NCI-H187 (cell line): ENCODE measurements around the gene SLC26A11.
"Not testable (repeated sequence)": the region's sequence is repeated elsewhere in the genome, so short reads cannot be mapped to it uniquely, and the experiment has no call there.

Experiments
- DNase-seq, 2 experiments: peaks; one replicate each; lab custom pipeline; 2025; lab: John Stamatoyannopoulos, UW

SLC26A11 gene

GRCh38 chr17:80244871-80245509, 24.8 kb downstream of the SLC26A11 start:
- no peak for DNase-seq

DNA sequence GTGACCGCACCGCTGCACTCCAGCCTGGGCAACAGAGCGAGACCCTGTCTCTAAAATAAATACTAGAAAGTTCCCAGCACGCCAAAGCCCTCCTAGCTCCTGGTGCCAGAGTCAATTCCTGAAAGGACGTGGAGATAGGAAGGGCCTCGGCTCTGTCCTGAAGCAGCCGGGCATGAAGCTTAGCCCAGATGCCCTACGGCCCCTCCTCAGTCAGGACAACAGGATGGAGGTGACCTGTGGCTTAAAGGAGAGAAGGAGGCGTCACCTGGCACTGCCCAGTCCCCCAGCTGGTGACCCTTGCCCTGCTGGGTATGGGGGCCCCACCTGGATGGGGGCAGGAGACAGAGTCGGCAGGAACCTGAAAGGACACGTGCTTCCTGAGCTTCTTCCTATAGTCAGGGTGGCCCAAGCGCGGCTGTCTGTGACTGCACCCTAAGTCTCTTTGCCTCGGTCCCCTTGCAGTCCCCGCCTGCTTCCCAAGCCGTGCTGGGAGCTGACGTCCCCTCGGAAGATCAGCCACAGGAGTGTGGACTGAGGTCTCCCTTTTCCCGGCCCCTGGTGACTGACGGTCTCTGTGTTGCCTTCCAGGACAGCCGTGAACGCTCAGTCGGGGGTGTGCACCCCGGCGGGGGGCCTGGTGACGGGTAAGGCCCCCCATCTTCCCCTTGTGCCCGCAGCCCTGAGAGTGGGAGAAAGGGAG, 25.5 kb downstream of the SLC26A11 start:
- no peak for DNase-seq

- DNase-seq, result no peak
Measured at GRCh38 chr17:80246266-80246681, 26.0 kb downstream of the SLC26A11 start.

GRCh38 chr17:80246726-80247125, 26.5 kb downstream of the SLC26A11 start:
- DNase-seq, result no peak

GRCh38 chr17:80247561-80247960, 27.3 kb downstream of the SLC26A11 start:
- DNase-seq, result no peak

- no peak for DNase-seq
Measured at GRCh38 chr17:80248001-80248893, 28.0 kb downstream of the SLC26A11 start.

- no peak for DNase-seq
Measured at GRCh38 chr17:80248894-80249710, 28.9 kb downstream of the SLC26A11 start.

DNA sequence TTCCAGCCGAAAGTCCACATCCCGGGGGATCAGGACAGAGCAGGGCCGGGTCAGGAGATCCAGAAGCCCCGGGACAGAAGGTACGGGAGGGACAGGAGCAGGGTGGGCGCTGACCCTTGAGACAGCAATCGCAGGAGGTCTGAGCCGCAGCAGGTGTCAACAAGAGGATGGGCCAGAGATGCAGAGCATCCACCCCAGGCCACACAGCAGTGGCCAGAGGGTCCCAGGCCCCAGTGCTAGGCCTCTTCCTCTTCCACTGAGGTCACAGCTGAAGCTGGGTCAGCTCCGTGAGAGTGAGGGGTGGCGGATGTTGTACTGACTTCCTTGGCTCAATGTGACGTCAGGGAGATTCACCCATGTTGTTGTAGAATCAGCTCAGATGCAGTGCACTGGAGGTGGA, 31.7 kb downstream of the SLC26A11 start:
- no peak for DNase-seq

GRCh38 chr17:80252871-80253270, 32.6 kb downstream of the SLC26A11 start:
- DNase-seq, result peak; percentile 52 to 79

DNA sequence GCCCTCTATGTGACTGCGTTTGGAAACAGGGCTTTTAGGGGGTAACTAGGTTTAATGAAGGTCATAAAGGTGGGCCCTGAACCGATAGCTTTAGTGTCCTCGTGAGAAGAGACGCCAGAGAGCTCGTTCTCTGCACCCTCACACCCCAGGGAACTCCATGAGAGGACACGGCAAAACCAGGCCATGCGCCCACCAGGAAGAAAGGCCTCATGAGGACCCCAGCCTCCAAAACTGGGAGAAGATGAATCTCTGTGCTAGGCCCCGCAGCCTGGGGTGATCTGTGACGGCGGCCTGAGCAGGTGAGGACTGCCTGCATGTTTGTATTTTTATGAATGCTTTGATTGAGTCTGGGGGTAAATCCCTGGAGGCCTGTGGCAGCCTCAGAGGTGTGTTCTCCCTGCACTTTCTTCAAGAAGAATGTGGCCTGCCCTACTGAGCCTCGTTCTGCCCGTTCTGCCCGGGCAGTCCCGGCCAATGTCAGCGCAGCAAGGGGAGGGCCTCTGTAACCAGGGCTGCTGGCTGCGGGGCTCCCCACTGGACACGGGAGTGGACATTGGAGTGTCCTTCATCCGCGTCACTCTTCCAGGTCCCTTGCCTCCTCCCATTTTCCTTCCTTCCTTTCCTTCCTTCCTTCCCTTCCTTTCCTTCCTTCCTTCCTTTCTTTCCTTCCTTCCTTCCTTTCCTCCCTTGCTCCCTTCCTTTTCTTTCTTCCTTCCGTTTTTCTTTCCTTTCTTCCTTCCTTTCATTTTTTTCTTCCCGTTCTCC, 33.6 kb downstream of the SLC26A11 start:
- DNase-seq, result no peak

GRCh38 chr17:80254396-80255251, 34.4 kb downstream of the SLC26A11 start:
- DNase-seq, result no peak

GRCh38 chr17:80256034-80256350, 35.8 kb downstream of the SLC26A11 start:
- DNase-seq, result no peak

DNA sequence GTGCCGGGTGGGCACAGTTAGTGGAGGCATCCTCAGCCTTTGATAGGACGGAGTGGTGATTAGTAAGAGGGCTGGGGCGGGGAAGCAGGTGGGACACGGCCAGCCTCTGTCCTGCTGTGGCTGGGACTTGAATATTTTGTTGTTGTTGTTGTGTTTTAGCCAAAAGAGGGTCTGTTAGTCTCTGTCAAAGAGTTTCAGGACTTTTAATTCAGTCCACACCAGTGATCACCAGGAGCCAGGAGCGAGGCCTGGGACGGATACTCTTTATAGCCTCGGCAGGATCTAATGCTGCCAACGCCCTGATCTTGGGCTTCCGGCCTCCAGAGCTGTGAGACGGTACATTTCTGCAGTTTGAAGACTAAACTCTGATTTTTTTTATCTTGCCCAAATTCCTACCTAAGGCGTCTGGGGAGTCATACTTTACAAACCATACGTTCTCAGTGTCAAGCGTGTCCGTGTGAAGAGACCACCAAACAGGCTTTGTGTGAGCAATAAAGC, 37.5 kb downstream of the SLC26A11 start:
- DNase-seq, result no peak

GRCh38 chr17:80258296-80258695, 38.1 kb downstream of the SLC26A11 start:
- DNase-seq, result not testable (repeated sequence)

- no peak for DNase-seq
Measured at GRCh38 chr17:80259457-80260068, 39.3 kb downstream of the SLC26A11 start.

GRCh38 chr17:80260069-80260535, 39.9 kb downstream of the SLC26A11 start:
- DNase-seq, result peak in 1 of 2 experiments; percentile 32

DNA sequence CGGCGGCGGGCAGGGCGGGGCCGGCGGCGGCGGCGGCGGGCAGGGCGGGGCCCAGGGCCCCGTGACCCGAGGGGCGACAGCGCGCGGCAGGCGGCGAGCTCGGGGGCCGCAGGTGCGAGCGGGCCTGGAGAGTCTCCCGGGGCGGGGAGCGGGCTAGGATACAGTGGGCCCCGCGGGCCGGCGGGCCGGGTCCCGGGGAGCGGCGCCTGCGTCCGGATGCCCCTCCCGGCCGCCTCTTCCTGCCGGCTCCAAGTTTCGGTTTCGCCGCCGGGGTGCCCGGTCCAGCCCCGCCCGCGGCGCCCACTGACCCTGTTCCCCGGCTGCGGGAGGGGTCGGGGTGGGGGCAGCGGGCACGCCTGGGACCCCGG, 40.5 kb downstream of the SLC26A11 start, which contains the start of gene RNF213:
RNF213 (plus strand) TSS at position 62 of the 368 bp plus-strand sequence. CDS start 2,830 bp downstream, outside the sequence.
- DNase-seq, result no peak

GRCh38 chr17:80261159-80261894, 41.1 kb downstream of the SLC26A11 start:
- DNase-seq, result no peak

DNA sequence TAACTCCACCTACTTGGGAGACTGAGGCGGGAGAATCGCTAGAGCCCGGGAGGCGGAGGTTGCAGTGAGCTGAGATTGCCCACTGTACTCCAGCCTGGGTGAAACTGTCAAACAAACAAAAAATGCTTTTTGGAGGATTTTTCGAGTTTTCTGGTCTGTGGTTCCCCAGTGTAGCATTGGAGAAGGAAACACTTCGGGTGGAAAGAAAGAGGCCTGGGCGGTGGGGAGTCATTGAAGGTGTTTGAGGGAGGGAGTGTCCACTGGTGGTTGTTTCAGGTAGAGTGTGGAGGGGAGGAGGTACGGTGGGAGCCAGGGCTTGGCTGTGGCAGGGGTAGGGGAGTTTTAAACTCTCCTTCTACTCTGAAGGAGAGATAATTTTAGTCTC, 41.7 kb downstream of the SLC26A11 start:
- no peak for DNase-seq
